Stimulated activated CD4-positive, alpha-beta T cell treated with anti-CD3 and anti-CD28 coated beads, Interleukin-12 subunit alpha, Interleukin-12 subunit beta, amount 100 ng/mL, for 24 hours (primary cell): ENCODE results near the gene CNTFR.

Source experiments
- DNase-seq, 2 experiments: peaks; one replicate each; pipeline ENCODE4 v3.0.0-alpha.2; 2020; ENCODE audit warnings: low read depth in 2 of 2

Gene CNTFR

DNA sequence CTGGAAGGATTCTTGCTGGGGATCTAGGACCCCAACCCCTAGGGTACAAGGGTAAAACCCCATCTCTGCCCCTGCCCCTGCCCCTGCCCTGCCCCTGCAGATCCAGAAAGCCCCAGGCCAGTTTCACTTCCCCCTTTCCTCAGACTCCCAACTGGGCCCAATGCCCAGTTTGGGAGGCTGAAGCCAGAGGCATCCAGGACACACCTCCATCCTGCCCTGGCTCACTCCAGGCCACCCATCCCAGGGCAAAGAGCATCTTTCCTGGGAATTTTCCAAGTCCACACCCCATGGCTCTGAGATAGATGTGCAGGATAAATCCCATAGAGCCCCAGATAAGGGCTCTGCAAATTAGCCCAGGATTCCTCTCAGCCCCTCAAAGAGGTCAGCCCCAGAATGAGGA is 17.4 kb downstream of the CNTFR start:
- DNase-seq = no peak

DNA sequence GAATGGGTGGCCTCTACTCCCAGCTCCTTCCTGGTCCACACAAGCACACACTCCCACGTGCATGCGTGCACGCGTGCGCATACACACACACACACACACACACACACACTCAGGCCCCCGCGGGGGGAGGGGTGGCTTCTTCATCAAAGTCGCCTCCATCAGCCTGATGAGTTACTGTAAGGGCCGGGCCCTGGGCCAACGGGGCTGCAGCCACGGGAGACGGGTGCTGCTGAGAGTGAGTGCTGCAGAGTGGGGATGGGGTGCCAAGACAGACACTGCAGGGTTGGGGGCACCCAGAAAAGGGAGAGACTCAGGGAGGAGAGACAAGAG is 18.1 kb downstream of the CNTFR start:
- no peak for DNase-seq

DNA sequence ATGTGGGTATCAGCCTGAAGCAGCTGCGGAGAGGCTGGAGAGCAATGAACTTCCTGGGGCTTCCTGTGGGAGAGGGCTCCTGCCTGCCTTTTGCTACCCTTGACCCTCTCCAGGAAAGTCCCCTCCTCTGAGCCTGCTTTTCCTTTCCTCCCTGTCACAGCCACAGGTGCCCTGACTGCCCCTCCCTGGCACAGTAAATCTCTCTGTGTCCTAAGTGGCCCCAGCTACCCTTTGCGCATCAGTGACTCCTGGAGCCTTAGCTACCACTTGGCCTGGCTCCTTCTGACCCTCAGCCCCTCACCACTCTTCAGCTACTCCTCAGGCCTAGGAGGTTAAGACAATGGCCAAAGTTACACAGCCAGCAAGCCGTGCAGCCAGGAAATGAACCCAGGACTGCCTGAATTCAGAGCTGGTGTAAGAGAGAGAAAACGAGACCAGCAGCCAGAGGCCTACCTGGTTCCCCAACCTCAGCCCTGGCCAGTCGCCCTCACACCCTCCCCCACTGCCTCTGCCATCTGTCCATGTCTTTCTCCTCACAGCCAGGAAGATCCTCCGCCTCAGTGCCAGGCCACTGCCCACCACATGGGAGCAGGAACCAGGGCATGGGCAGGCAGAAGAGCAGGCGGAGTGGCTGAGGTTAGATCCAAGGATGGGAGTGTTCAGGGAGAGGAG is 18.6 kb downstream of the CNTFR start:
- no peak for DNase-seq

DNA sequence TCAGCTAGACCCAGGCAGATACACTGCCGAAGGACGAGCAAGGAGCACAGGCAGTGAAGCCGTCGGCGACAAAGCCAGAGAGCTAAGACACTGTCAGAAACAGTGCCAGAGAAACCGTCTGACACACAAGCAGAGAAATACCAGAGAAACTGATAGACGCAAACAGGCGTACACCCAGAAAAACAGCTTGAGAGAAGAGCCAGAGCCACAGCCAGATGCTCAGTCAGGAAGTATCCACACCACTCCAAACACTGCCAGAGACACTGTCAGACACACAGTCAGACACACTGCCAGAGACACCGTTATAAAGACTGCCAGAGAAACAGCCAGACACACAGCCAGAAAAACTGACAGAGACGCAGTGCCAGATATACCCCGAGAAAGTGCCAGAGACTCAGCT is 19.1 kb downstream of the CNTFR start:
- DNase-seq = no peak

DNA sequence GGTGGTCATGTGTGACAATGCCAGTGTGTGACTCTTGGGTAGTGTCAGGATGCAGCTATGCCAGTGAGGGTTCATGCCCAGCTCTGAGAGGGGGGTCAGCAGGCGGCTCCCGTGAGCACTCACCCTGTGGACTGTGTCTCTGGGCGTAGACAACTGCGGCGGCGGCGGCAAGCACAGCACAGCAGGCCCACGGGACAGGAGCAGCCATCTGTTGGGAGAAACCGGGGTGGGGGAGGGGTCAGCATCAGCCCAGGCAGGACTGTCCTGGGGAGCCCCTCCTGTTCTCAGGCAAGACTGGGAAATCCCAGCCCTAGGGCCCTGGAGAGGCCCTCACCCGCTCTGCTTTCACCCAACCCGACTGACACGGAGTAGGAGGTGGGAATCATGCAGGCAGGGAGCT is 20.8 kb downstream of the CNTFR start:
- no peak for DNase-seq

DNA sequence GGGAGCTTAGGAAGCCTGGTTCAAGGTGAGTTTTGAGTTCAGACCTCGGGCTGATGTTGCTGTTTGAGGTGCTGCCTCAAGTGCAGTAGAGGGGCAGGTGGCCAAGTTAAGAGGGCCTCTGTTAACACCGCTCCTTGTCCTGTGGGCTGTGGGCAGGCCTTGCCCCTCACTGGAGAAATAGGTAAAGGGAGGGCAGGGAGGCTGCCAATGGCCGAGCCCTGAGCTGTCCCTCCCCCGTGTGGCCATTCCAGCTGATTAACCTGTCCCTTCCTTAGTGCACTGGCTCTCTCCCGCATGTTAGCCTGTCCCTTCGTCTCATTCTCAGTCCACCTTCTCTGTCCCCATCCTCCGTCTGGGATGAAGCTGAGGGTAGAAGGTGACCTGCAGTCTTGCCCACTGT is 21.4 kb downstream of the CNTFR start:
- DNase-seq = no peak

DNA sequence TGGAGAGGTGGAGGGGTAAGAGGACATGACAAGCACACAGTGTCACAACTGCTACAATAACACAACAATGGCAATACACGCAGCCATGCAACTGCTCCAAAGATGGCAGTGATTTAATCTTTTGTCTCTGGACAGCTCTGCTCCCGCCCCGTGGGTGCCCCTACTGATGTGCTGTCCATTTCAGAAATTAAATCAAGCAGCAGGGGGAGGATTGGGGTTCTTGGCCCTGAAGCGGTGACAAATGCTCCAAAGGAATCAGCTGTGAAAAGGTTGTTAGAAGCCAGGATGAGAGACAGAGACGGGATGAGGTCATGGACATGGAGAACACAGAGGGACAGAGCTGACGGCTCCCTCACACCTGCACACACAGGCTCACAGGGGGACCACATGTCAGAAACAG is 22.6 kb downstream of the CNTFR start:
- DNase-seq = no peak

DNA sequence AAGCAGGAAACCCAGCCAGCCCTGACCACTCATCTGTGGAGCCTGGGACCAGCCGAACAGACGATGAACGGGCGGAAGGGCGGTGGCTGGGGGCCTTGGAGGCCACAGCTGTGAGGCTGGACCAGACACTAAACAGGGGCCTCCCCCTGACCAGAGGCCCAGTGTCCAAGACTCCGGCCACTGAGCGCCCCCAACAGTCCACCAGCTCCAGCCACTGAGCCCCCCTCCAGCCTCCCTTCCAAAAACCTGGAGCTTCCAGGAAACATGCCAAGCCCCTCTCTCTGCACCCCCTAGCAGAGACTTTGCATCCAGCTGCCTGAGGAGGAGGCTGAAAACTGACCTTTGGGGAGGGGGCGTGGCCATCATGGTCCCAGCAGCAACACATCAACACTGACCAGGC is 23.2 kb downstream of the CNTFR start:
- DNase-seq = no peak

DNA sequence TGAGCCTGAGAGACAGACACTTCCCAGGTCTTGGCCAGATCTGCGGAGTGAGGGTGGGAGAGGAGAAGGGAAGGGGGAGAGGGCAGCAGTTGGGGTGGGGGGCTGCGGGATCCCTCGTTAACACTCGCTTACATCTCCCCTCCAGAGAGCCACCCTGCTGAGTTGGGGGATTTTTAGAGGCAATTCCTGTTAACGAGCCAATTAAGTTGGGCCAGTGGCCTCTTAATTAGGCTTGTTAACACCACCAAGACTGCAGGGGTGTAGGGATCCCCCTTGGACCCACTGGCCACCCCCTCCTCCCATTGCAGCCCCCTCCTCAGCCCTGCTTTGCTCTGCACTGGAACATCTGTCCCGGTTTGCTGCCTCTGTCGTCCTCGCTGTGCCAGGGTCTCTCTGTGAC is 23.7 kb downstream of the CNTFR start:
- DNase-seq = no peak

DNA sequence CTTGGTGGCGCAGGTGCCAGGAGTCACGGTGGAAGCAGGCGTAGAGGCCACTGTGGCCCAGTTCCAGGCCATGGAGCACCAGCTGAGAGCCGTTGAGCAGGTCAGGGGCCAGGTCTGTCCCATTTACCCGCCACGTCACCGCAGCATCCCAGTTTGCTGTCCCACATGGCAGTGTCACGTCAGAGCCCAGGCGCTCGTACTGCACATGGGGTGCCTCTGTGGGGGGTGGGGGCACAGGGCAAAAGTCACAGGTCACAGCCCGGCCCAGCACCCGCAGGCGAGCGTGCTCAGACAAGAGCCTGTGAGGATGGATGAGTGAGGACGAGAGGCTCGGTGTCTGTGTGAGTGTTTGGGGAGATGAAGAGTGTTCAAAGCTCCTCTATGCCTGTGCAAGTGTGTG is 24.9 kb downstream of the CNTFR start:
- no peak for DNase-seq

DNA sequence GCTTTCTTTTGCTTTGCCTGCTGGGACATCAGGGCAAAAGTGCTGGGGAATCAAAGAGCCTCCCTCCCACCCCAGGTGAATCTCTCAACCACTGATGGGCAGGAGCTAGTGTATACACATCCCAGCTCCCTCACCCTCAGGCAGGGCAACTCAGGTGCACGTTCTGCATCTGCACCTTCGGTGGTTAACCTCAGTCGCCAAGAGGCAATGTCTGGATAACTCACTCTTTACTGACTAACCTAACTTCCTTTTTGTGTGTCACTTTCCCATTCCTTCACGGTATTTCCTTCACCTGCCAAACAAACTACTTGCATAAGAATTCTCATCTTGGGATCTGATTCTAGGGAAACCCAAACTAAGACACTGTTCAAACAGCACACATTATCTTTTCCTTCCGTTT is 26.3 kb downstream of the CNTFR start:
- DNase-seq = no peak

DNA sequence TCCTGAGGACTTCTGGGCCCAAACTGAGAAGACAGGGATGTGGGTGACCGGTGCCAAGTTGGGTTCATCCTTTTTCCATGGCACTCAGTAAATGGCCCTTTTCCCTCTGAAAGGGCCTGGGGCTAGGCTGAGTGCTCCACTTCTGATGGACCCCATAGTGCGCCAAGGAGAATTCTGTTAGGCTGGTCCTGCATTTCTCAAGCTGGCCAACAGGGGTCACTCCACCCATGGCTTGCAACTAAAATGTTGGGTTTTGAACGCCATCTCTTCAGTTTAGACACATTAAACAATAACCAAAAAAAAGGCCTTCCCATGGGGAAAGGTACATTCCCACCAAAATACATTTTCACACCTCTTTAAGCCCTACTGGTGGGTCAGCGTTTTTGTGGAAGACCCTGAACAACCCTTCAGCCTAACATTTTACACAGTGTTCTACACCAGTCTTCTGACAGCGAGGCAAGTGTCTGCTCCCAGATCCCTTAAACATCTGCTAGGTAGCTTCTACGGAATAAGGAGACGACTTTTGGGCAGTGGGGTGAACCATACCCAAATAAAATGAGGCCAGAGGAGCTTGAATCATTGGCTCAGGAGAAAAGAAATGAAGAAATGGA is 27.3 kb downstream of the CNTFR start:
- peak in 1 of 2 experiments; percentile 40 for DNase-seq

DNA sequence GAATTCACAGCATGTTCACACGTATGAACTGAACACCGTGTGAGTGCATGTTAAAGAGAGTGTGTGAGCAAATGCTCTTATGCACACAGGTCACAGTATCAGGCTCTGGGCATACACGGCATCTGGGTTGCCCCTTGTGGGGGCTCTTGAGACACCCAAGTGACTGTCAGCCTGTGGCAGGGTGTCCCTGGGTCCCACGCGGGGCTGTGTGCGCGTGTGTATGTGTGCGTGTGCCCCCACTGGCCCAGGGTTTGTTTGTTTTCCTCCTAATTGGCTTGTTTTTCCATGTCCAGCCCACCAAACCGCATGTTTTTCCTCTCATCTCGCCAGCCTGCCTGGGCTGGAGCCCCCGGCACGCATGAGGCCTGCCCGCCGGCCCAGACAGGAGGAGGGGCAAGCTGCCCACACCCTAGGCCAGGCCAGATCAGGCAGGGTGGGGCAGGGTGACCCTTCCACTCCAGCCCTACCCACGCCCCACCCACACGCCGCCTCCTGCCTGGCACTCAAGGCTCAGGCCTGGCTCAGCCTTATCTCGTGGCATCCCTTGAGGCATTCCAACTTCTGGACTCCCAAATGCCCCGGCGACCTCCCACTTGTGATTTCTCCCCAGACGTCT is 28.8 kb downstream of the CNTFR start:
- DNase-seq = no peak

DNA sequence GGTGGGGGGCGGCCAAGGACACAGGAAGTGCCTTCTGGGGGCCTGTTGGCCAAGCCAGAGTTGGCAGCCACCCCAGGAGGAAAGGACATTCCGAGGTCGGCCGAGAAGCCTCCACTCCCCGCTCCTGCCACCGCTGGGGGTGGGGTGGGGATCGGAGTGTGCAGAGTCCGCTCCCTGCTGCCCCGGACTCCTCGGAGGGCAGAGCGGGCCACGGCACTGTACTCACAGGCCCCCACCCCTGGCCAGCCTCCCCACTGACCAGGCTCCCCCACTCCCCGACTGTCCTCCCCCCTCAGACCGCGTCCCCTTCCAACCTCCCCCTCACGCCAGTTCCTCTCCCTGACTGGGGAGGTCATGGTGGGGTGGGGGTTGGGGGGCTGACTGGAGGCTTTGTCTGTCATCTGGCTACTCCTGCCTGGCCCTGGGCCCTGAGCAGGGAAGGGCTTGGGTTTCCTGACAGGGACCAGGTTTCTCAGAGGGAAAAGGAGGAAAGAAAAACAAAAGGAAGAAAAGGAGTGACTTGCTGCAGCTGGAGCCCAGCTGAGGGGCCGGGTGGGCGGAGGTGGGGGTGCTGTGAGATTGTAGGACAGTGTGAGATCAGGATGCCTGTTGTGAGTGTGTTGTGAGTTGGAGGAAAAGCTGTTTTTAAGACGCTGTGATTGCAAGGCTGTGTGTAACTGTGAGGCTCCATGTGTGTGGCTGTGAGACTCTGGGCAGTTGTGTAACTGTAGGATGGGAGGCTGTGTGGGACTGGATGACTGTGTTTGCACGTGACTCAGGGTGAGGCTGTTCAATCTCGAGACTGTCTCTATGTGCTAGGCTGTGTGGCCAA is 29.7 kb downstream of the CNTFR start:
- DNase-seq = no peak

DNA sequence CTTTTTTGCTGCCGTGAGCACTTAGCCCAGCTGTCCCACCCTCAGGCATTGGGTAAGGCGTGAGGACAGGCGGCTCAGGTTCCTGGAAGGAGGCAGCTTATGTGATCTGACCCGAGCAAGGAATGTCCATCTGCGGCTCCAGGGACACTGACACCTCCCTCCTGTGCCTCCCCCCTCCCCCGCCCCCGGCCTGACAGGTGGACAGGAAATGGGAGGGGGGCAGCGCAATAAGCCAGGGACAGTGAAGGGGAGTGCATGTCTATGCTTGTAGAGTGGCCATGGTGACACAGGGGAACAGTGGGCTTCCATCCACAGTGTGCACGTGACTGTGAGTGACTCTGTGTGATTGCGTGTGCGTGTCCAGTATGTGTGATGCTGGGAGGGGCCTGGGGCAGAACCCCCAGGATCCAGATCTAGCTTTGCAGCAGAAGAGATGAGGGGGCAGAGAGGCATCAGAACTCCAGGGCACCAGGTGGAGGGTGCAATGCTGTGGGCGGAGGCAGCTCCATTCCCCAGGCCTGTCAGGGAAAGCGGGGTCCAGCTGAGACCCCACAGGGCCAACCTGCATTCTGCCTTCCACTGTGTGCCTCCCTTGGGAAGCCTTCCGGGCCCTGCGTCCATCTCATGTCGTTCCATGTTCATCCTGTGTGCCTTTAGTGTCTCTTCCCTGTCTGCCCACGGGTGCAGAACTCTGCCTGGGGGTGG is 30.5 kb downstream of the CNTFR start:
- DNase-seq = no peak

DNA sequence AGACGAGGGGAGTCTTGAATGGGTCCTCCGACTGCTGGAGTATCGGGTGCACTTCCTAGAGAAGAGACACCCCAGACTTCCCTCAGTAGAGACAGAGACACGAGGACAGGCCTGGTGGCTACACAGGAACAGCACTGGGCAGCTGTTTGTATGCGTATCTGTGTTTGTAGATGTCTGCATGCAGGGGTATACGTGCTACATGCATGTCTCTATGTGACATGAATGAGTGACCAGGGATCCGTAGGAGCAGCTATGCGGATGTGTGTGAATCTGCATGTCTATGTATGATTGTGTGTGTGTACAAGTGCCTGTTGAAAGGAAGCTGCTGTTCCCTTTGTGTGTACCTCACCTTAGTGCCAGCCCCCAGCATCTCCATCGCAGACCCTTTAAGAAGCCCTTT is 31.2 kb downstream of the CNTFR start:
- no peak for DNase-seq

DNA sequence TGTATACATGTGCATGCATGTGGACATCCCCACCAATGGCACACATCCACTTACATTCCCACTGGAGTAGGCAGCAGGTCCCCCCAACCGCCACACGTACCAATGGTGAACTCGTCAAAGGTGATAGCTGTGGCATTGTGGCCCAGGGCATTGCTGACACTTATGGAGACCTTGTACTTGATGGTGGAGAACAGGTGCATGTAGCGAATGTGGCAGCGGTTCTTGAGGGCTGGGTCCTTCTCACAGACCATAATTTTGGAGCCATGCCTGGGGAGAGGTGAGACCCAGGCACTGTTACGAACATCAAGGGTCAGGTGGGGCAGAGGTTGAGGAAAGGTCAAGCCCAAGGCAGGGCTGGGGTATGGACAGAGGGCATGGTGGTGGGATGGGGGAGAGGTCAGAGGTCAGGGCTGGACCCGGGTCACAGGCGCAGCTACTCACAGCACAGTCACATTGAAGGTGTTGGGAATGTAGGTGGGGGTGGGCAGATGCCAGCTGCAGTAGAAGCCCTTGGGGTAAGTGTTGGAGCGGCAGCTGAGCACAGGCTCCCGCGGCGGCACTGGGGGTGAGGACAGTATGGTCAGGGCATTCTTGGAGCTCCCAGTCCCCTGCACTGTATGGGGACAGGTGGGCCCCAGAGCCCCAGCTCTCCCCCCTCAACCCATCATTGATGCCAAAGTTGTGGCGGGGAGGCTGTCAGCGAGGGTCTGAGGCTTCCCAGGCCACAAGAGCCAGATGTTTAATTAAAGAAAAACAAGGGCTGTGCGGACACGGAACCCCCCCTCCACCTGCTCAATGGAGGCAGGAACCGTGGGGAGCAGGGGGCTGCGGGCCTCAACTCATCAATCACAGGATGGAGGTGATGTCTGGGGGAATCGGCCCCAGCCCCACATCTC is 31.9 kb downstream of the CNTFR start:
- no peak for DNase-seq

DNA sequence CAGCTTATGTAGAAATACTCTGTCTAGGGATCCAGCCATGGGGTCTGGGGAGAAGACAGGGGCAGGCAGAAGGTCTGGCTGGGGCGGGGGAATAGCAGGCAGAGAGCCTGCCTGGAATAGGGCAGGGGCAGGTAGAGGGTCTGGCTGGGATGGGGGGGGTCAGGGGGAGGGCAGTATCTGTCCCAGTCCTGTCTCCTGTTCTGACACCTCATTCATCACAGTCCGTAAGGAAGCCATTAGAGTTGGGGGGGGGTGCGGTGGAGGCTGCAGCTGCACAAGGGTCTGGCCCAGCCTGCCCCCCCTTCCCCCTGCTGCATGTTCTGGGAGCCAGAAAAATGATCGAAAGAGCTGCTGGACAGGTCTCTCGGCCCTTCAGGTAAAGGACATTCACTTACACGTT is 32.6 kb downstream of the CNTFR start:
- DNase-seq = no peak

DNA sequence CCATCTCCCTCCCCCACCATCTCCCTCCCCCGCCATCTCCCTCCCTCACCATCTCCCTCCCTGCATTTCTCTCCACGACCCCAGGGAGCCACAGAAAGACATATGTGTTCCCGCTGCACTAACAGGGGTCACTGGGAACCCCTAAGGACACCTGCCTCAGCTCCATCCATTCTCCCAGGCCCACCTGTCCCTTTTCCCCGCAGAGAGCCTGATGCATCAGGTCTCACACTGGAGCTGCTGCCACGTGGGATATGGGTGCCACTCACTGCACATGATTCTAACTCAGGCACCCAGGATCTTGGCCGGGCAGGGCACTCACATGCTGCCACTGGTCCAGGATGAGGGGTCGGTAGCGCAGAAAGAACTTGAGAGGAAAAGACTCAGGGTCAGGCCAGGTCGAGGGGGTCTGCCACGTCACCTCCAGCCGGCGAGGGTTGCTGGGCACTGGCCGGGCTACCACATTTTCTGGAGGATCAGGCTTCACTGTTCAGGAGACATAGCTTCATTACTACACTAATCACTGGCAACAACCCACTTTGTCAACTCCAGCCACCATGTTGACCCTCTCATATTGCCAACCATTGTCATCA is 33.5 kb downstream of the CNTFR start:
- DNase-seq = no peak

DNA sequence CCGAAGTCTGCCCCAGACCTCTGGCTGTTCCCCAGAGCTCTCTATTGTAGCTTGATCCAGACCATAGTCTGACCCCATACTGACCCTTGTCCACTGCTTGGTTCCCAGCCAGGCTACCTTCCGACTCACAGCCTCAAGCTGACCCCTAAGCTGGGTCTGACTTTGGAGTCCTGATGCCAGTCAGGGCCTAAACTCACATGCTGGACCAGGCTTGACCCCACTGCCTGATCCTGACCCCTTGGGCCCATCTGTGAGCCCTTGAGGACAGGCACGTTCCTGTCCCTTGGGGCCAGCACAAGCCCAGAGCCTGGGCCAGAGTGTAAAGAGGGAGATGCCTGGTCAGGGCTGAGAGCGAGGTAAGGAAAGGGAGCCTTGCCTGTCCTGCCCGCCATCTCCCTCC is 34.0 kb downstream of the CNTFR start:
- no peak for DNase-seq

DNA sequence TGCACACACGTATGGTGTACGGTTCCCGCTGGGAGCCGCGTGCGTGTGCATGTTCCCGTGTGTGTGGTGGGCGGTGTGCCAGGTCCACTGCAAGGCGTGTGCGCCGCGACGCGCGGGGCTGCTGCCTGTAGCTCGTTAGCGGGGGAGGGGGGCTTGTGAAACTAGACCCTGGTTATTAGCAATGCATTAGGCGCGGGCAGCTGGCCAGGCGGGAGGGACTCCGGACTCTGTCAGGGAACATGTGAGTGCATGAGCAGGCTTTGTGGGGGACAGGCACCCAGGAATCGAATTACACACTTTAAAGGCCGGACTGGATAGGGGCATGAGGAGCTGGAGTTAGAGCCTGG is 34.5 kb downstream of the CNTFR start:
- no peak for DNase-seq
